Kidney capillary endothelial cell (primary cell): ENCODE measurements around the gene FLII.

Experiments used
- DNase-seq: peaks from one replicate; pipeline ENCODE4 v3.0.0-alpha.2; 2018; ENCODE audit warnings: low spot score

Gene FLII

GRCh38 chr17:18245038-18245776 lies 13.3 kb downstream of the FLII start:
- DNase-seq: no peak

- DNase-seq: no peak
Measured at GRCh38 chr17:18241229-18241871, 17.2 kb downstream of the FLII start.

- DNase-seq: no peak
Measured at GRCh38 chr17:18240449-18240848, 18.1 kb downstream of the FLII start.

- DNase-seq: no peak
Measured at GRCh38 chr17:18238299-18238698, 20.2 kb downstream of the FLII start.

- DNase-seq: no peak
Measured at GRCh38 chr17:18237461-18237860, 21.1 kb downstream of the FLII start.

- DNase-seq: no peak
Measured at GRCh38 chr17:18236494-18236893, 22.0 kb downstream of the FLII start.

GRCh38 chr17:18235743-18236256 lies 22.7 kb downstream of the FLII start:
- peak; percentile 51 for DNase-seq

- no peak for DNase-seq
Measured at GRCh38 chr17:18234853-18235380, 23.6 kb downstream of the FLII start.

GRCh38 chr17:18233803-18234518 lies 24.6 kb downstream of the FLII start:
- no peak for DNase-seq

GRCh38 chr17:18231164-18231563 lies 27.4 kb downstream of the FLII start:
- DNase-seq: no peak

GRCh38 chr17:18230288-18231141 lies 28.0 kb downstream of the FLII start:
- DNase-seq: no peak

- no peak for DNase-seq
Measured at GRCh38 chr17:18229771-18230170, 28.8 kb downstream of the FLII start.

GRCh38 chr17:18229254-18229653 lies 29.3 kb downstream of the FLII start:
- no peak for DNase-seq

GRCh38 chr17:18228176-18228682 lies 30.3 kb downstream of the FLII start:
- DNase-seq: no peak

GRCh38 chr17:18227635-18228034 lies 30.9 kb downstream of the FLII start:
- DNase-seq: no peak

GRCh38 chr17:18226284-18226945 lies 32.1 kb downstream of the FLII start:
- no peak for DNase-seq

GRCh38 chr17:18225642-18226283 lies 32.8 kb downstream of the FLII start:
- DNase-seq: no peak

GRCh38 chr17:18225121-18225641 lies 33.4 kb downstream of the FLII start, which contains the start of gene LLGL1:
Gene LLGL1, plus strand, starts transcription at chr17:18225635. Its CDS starts 48 bp downstream, at chr17:18225683.
- peak; percentile 92 for DNase-seq

- DNase-seq: no peak
Measured at GRCh38 chr17:18224387-18225120, 34.0 kb downstream of the FLII start.
